Measurements from ENCODE around the gene PCBP4.

The PCBP4 gene

DNA sequence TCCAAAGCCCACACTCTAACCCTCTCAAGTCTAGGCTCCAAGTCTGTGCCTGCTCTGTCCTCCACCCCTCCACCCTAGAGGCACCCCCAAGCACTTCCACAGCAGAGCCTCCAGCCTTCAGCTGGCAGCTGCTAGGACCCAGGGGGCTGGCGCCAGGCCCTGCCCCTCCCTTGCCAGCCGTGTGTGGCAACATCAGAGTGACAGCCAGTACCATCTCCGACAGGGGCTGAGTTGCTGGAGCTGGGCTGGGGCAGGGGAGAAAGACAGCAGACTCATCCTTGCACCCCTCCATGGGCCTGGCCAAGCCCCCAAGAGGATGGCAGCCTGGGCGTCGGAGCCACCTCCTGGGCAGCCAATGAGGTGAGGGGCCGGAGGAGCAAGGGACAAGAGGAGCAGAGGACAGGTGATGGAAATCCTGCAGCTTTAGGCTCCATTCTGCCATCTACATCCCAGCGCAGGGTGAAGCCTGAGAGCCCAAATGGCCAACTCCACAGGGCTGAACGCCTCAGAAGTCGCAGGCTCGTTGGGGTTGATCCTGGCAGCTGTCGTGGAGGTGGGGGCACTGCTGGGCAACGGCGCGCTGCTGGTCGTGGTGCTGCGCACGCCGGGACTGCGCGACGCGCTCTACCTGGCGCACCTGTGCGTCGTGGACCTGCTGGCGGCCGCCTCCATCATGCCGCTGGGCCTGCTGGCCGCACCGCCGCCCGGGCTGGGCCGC lies 11.9 kb downstream of the PCBP4 start, which contains the start of gene GPR62:
TSS of gene GPR62 (plus strand) at position 207 of the 718 bp plus-strand sequence. CDS start at position 479, 272 bp downstream.
- DNase-seq (ENCODE audit: low read depth) = no peak

DNA sequence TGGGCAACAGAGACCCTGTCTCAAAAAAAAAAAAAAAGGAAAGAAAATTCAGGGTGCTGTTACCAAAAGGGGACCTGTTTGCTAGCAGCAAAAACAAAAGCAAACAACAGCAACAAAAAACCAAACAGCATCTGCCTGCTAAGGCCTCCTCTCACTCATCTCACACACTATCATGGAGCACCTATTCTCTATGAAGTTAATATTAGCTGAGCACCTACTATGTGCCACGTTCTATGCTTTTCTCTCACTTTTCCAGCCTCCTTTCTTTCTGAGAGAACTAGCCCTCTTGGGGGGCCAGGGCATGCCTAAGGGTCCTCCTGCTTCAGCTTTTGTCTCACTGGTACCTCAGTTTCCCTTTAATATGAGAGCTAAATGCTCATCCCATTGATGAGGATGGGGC lies 12.5 kb downstream of the PCBP4 start:
- no peak for DNase-seq (ENCODE audit: low read depth)

DNA sequence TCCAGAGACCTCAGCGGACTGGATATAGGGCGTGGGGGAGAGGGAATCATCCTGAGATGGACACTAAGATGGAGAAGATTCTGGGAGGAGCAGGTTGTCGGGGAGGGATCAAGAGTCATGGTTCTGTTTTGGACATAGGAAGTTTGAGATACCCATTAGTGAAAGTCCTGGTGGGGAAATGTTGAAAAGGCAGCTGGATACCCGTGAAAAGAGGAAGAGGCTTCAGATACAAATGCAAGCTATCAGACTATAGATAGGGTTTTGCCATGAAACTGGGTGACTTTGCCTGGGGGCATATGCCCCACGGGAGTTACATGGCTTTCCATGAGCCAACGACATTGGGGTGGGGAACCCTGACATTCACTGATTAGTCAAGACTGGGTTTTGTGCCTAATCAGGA lies 13.1 kb downstream of the PCBP4 start:
- DNase-seq (ENCODE audit: low read depth) = no peak

DNA sequence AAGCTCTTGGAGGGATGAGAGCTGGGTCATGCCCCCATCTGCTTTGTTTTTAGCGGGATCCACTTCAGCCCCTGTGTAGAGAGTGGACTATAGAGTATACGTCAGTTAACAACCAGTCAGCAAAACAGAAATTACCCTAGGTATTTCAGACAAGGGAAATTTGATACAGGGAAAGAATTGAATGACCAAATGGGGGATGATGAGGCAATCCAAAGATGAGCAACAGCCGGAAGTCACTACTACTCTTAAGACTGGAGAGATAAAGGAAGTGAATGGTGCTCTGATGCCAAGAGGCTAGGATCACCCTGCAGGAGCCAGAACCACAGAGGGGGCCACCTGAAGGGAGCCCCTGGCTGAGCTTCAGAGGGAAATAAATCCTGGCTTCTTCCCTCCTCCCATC lies 13.8 kb downstream of the PCBP4 start:
- no peak for DNase-seq (ENCODE audit: low read depth)

DNA sequence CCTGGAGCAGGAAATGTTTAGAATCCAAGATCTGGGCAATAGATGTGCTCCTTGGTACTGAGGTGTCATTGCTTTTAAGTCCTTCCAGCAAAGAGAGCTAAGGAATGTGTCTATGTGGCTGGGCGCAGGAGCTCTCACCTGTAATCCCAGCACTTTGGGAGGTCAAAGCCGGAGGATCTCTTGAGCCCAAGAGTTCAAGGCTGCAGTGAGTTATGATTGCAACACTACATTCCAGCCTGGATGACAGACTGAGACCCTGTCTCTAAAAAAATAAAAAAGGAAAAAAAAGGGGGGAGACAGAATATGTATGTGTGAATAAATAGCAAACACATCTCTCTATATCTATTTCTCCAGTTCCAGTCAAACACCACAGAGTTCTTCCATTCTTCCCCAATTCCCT lies 16.4 kb downstream of the PCBP4 start:
- DNase-seq (ENCODE audit: low read depth) = no peak

DNA sequence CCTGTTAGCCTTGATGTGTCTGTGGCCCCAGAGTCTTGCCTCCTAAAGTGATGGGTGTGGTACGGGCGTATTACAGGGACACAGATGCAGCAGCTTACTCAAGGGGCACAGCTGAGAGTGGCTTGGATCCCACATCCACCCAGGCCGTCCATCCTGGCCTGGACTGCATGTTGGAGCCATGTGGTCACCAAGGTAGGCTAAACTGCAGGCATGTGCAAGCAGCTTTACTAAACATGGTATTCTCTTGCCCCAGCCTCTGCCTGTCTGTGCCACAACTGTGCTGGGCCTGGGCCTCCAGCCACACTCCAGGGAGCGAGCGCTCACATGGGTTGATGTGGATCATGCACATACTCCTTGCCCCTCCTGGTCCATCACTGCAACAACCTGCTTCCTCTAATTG lies 18.1 kb downstream of the PCBP4 start:
- DNase-seq (ENCODE audit: low read depth) = no peak

DNA sequence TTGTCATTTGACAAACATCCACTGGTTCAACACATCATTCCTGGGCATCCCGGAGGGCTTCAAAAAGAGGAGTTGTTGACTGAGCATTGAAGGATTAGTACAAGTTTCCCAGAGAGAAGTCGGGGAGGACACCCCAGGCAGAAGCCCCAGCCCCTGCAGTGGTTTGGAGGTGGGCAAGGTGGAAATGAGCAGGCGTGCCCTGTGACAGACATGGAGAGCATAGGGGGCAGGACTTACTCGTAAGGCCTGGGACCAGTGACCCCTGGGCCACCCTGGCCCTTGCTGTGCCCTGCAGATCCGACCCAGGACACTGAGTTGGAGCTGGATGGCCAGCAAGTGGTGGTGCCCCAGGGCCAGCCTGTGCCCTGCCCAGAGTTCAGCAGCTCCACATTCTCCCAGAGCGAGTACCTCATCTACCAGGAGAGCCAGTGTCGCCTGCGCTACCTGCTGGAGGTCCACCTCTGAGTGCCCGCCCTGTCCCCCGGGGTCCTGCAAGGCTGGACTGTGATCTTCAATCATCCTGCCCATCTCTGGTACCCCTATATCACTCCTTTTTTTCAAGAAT lies 19.2 kb downstream of the PCBP4 start:
- DNase-seq (ENCODE audit: low read depth) = no peak

DNA sequence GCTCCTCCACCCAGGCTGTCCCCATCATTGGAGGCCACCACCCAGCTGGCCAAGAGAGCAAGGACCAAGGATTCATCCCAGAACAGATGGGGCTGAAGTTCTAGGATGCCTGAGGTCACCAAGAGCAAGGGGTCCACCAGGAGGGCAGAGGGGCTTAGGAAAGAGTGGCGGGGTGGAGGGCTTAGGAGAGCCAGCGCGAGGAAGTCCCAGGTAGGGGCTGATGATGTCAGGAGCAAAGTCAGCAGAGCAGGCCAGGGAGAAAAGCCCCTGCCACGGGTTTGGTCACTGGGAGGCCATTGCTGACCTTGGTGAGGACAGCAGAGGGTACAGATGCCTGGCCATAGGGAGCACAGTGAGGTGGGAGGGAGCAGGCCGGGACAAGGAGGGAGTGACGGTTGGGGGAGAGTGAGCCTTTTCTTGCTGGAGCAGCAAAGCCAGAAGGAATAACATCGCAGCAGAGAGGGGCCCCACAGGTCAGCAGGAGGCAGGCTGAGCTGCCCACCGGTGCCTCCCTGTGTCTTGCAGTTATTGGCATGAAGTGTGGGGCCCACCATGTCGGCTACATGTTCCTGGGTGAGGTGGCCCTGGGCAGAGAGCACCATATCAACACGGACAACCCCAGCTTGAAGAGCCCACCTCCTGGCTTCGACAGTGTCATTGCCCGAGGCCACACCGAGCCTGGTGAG lies 19.9 kb downstream of the PCBP4 start:
- no peak for DNase-seq (ENCODE audit: low read depth)

DNA sequence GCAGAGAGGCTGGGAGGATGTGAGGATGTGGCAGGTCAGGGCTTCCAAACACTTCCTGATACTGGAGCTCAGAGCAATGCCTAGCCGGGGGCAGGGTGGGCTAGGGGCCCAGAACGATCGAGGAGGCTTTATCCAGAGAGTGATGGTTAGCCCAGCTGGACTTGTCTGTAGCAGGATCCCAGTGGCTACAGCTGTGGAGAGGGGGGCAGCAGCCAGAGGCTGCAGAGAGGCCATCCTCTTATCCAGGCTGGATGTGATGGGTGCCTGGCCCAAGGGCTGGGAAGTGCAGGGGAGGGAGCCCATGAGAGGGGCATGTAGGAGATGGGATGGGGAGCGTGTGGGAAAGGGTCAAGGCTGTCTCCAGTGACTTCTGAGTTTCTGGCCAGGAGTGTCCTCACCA lies 20.5 kb downstream of the PCBP4 start:
- DNase-seq (ENCODE audit: low read depth) = no peak

DNA sequence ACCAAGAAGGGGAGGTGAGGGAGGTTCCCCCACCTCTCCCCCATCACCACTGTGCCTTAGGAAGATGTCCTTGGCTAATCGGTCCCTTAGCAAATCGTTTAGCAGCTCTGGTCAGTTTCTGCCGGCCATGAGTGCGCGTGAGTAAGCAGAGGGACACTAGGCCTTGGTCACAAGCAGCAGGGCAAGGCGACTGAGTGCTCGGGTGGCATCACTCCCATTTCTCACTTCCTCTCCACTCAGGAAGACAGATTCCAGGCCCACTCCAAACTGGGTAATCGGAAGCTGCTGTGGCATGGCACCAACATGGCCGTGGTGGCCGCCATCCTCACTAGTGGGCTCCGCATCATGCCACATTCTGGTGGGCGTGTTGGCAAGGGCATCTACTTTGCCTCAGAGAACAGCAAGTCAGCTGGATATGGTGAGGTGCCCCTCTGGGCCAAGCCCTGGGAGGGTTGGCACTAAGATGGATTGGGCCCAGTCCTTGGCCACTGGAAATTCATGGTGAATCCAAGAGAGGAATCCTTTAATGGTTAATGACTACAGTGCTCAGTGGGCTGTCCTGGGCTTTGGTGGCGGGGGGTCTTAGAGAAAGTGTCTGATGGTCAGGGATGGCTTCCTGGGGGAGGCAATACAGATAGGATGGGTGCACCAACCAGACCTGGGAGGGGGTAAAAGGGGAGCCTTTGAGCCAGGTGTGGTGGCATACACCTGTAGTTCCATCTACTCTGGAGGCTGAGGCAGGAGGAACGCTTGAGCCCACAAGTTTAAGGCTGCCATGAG lies 21.1 kb downstream of the PCBP4 start:
- no peak for DNase-seq (ENCODE audit: low read depth)

DNA sequence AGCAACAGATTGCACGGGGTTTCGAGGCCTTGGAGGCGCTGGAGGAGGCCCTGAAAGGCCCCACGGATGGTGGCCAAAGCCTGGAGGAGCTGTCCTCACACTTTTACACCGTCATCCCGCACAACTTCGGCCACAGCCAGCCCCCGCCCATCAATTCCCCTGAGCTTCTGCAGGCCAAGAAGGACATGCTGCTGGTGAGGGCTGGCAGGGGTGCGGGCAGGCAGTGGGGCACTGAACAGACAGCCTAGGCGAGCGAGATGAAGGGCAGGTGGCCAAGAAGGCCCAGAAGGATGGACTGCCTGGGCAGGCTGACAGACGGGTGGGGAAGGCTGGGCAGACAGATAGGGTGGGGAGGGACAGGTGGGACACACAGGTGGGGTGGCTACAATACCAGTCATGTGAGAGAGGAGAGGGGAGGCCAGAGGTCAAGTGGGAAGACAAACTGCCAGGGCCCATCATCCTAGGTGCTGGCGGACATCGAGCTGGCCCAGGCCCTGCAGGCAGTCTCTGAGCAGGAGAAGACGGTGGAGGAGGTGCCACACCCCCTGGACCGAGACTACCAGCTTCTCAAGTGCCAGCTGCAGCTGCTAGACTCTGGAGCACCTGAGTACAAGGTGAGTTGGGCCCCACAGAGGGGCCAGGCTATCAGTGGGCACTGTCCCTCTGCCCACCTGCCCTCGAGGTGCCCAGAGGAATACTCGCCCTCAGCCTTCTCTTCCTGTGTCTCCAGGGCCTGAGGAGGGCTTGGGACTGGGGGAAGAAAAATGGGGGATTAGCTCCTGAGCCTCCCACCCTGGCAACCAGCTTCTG lies 22.0 kb downstream of the PCBP4 start:
- no peak for DNase-seq (ENCODE audit: low read depth)

DNA sequence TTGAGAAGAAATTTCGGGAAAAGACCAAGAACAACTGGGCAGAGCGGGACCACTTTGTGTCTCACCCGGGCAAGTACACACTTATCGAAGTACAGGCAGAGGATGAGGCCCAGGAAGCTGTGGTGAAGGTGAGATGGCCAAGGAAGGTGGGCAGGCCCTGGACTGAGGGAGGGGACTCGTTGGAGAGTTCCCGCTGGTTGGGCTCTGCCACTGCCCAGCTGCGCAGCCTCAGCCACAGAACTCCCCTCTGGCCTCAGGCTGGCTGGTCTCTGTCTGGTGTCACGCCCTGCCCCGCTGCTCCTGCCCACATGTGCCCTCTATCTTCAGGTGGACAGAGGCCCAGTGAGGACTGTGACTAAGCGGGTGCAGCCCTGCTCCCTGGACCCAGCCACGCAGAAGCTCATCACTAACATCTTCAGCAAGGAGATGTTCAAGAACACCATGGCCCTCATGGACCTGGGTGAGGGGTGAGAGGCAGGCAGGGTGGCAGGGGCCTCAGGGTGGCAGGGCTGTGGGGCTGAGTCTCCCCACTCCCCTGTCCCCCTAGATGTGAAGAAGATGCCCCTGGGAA lies 22.7 kb downstream of the PCBP4 start:
- no peak for DNase-seq (ENCODE audit: low read depth)

DNA sequence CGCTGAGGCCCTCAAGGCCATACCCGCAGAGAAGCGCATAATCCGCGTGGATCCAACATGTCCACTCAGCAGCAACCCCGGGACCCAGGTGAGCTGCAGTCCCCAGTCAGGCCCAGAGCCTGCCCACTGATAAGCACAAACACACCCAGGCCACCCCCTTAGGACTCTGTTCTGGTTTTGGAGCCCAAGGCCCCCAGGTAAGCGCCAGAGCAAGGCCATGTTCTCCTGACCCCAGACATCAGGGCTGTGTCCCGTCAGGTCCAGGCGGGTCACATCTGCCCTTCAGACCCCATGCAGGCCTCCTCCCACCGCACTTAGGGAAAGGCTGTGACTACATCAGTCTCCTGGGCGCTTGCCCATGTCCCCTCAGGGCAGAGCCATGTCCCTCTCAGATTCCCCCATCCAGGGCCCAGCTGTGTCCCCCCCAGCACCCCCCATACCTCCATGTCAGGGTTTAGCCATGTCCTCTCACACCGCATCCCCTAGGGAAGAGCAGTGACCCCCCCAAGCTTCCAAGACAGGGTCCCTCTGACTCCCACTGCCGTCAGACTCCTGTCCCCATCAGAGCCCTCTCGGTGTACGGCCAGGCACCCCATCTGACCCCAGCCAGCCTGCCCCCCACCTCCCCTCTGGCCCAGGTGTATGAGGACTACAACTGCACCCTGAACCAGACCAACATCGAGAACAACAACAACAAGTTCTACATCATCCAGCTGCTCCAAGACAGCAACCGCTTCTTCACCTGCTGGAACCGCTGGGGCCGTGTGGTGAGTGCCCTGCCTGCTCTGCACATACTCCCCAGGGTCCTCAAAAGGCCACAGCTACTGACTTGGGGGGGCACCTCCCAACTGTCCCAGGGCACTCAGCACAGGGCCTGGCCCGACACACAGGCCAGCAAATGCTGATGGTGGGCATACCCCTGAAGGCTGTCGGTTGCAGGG lies 23.5 kb downstream of the PCBP4 start:
- no peak for DNase-seq (ENCODE audit: low read depth)

DNA sequence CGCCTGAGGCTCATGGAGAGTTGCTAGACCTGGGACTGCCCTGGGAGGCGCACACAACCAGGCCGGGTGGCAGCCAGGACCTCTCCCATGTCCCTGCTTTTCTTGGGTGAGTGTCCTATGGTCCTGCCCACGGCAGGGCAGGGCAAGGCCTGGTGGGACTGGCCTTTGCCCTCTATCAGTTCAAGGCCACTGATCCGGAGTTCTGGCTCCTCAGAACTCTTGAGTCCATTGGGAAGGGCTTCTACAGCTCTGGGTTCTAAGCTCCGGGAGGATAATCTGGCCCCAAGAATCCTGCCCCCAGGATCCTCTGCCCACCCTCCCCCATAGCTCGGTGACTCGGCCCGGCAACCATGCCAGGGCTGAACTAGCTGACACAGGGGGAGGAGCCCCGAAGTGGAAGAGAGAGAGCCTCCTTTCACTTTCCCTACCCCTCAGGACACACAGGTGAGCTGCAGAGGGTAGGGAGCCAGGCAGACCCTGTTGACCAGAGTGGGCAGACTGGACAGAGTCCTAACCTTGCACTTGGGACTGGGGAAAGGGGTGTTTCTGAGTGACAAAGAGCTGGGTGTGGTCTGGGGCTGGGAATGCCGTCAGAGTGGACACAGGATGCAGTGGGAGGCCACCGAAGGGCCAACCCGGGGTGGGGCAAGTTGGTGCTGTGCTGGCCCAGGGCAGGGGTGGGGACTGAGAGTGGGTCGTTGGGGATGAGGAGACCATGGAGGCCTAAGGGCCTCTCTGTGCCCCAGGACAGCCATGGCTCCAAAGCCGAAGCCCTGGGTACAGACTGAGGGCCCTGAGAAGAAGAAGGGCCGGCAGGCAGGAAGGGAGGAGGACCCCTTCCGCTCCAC lies 24.4 kb downstream of the PCBP4 start:
- DNase-seq (ENCODE audit: low read depth) = no peak

DNA sequence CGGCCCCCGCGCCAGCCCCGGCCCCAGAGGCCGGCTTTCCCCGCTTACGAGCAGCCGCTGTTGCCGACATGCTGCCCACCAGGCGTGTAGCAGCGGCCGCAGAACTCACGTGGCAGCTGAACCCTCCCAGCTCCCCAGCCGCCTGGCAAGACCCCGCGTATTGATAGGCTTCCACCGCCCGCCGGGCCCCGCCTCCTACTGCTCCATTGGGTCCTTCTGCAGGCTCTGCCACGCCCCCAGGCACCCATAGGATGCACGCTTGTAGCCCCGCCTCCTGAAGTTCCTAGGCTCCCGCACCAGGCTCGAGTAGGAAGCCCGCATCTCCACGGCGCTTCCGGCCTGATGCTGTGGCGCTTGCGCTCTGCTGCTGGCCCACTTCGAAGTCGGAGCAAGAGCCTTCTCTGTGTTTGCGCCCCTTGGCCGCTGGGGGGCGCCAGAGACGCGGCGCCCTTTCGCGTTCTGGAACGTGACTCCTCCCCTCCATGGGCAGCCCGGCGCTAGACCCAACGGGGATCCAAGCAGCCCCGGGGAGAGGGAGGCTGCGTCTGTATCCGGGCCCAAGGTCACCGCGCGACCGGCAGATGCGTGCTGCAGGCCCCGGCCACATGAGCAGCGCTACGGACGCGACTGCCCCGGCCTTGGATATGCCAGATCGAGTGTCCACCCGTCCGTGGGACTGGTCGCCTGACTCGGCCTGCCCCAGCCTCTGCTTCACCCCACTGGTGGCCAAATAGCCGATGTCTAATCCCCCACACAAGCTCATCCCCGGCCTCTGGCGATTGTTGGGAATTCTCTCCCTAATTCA lies 25.3 kb downstream of the PCBP4 start, which contains the start of the genes PARP3 and RRP9:
TSS of gene PARP3 (plus strand) at position 566 of the 805 bp plus-strand sequence. CDS start 993 bp downstream, outside the sequence.
TSS of gene RRP9 (minus strand) at position 107 of the 805 bp plus-strand sequence. CDS start at position 70, 37 bp downstream.
- peak; percentile 99 for DNase-seq (ENCODE audit: low read depth)

DNA sequence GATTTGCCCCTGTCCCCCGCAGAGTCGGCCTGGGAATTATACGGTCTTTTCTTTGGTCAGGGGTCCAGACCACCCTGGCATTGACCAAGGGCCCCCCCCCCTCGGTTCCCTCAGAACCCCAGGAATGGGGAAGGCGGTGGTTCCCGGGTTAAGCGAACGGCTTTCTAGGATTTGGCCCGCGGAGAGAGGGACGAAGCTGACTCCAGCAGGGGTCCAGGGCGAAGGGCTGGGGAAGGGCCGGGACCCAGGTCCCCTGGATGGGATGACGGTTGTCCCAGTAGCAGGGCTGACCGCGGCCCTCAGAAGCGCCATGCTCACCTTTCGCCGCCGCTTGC lies 25.8 kb downstream of the PCBP4 start:
- no peak for DNase-seq (ENCODE audit: low read depth)

DNA sequence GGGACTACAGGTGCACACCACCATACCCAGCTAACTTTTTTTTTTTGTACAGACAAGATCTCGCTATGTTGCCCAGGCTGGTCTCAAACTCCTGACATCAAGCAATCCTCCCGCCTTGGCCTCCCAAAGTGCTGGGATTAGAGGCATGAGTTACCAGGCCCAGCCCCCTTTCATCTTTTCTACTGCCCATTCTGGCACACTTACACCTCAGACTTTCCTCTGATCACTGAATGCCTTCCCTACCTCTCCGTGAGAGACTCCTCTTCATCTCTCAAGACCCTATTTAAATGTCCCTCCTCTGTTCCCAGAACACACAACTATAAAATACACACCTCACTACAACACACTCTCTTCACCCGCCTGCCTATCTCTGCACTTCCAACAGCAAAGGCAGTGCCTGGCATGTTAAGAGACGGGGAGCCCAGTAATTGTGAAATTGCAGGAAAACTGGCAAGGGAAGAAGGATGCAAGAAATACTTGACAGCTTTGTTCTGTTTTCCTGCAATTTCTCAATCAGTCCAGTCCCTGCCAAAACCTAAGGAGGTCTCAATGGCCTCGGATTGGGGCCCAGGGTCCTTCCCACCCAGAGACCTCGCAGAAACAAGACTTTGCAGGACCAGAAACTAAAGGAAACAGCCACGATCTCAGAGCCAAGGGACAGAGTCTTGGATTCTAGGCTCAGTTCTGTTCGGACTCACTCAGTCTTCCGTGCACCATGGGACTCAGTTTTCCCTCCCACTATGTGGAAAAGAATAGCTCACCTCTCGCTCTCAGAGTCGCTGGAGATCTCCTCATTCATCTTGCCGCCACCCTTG lies 26.4 kb downstream of the PCBP4 start:
- DNase-seq (ENCODE audit: low read depth) = no peak
